DOHH2 (cell line): ENCODE measurements around the gene SMCO4.

Source experiments
- CTCF ChIP-seq: fragments of 200-600 bp; sonication (generic); IDR thresholded peaks from one replicate; pipeline ENCODE4 v1.5.1; 2014; ENCODE audit warnings: antibody characterized with exemption, mild to moderate bottlenecking, low read depth, low read length; ENCODE audit not compliant: poor library complexity, severe bottlenecking
- EZH2phosphoT487 ChIP-seq: fragments of 200-600 bp; sonication (generic); IDR thresholded peaks from 2 replicates; pipeline ENCODE4 v1.6.1; 2017; ENCODE audit warnings: borderline replicate concordance, mild to moderate bottlenecking, antibody characterized with exemption, low read length, moderate library complexity, mixed read lengths

GRCh38 chr11:93487032-93487483 lies 56.1 kb downstream of the SMCO4 start:
- no peak for TF ChIP-seq CTCF
- TF ChIP-seq EZH2phosphoT487 = no peak
